WERI-Rb-1 (cell line): ENCODE measurements around the gene ZFHX3.
"Not testable (repeated sequence)": the region's sequence is repeated elsewhere in the genome, so short reads cannot be mapped to it uniquely, and the experiment has no call there.

ENCODE experiments used
- DNase-seq: peaks from one replicate; pipeline ENCODE4 v3.0.0-alpha.2; 2020
- H3K27ac ChIP-seq: fragments of 250-450 bp; sonication (Bioruptor Pico); 2 replicates; pipeline ENCODE4 v1.5.1; 2020; ENCODE audit warnings: mild to moderate bottlenecking, moderate library complexity
- H3K27me3 ChIP-seq: fragments of 250-450 bp; sonication (Bioruptor Pico); 2 replicates; pipeline ENCODE4 v1.5.1; 2021; ENCODE audit warnings: mild to moderate bottlenecking, low read depth, moderate library complexity; ENCODE audit not compliant: insufficient read depth, severe bottlenecking
- H3K36me3 ChIP-seq: fragments of 250-450 bp; sonication (Bioruptor Pico); 2 replicates; pipeline ENCODE4 v1.5.1; 2020; ENCODE audit warnings: mild to moderate bottlenecking, moderate library complexity
- H3K4me3 ChIP-seq: 2 replicates; pipeline ENCODE4 v1.5.1; 2011; ENCODE audit warnings: low read depth, mild to moderate bottlenecking, control low read depth, low read length
- H3K9me3 ChIP-seq: fragments of 250-450 bp; sonication (Bioruptor Pico); 2 replicates; pipeline ENCODE4 v1.5.1; 2021; ENCODE audit warnings: mild to moderate bottlenecking, moderate library complexity; ENCODE audit not compliant: severe bottlenecking
- TF ChIP-seq, protein P1 (sequence below): IDR thresholded peaks from 2 replicates; pipeline ENCODE4 v1.5.1; 2011; ENCODE audit warnings: low read depth, mild to moderate bottlenecking, control low read depth, inconsistent platforms, low read length

The ZFHX3 gene

DNA sequence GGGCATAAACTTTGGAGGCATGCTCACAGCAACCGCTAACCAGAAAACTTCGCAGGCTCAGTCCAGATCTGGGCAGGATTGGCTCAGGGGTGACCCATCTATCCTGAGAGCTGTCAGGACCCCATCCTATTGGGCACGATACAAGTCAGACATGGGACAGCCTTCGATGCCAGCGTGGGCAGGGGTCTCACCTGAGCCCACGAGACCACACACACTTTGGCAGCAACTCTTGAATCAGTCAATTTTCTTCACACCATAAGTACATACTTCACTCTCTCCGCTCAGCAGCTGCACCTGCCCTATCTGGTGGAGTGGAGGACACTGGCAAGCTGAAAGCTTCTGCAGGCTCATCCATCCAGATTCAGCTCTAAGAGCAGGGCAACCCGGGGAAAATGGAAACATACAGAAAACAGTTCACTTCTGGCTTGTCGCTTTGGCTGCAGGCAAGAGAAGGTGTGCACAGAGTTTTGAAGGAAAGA is 48.3 kb downstream of the ZFHX3 start:
- TF ChIP-seq, protein P1, sequence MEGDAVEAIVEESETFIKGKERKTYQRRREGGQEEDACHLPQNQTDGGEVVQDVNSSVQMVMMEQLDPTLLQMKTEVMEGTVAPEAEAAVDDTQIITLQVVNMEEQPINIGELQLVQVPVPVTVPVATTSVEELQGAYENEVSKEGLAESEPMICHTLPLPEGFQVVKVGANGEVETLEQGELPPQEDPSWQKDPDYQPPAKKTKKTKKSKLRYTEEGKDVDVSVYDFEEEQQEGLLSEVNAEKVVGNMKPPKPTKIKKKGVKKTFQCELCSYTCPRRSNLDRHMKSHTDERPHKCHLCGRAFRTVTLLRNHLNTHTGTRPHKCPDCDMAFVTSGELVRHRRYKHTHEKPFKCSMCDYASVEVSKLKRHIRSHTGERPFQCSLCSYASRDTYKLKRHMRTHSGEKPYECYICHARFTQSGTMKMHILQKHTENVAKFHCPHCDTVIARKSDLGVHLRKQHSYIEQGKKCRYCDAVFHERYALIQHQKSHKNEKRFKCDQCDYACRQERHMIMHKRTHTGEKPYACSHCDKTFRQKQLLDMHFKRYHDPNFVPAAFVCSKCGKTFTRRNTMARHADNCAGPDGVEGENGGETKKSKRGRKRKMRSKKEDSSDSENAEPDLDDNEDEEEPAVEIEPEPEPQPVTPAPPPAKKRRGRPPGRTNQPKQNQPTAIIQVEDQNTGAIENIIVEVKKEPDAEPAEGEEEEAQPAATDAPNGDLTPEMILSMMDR, result no peak
- H3K9me3 ChIP-seq, result no peaks in the 10 kb centered on the region
- H3K4me3 ChIP-seq, result no peak overlapping the region
- no peaks in the 10 kb centered on the region for H3K27me3 ChIP-seq
- H3K27ac ChIP-seq, result no peak overlapping the region
- no peaks in the 10 kb centered on the region for H3K36me3 ChIP-seq
- DNase-seq, result no peak

DNA sequence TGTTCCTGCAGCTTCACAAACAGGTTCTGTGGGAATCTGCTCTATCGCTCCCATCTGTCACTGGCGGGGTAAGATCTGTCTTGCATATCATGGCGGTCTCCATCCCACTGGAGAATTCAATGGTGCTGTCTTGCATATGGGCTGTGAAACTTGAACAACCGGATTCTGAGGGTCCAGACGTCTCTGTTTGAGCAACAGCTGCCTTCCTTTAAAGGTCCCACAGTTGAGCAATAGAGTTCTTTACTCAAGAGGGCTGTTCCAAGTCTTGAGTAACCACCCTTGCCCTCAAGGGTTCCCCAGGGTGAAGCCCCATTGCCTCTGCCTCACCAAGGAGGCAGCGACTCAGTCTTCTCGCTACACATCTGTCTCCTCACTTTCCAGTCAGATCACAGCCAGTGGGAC is 50.8 kb downstream of the ZFHX3 start:
- H3K9me3 ChIP-seq, result no peaks in the 10 kb centered on the region
- TF ChIP-seq, protein P1, result no peak
- no peak overlapping the region for H3K27ac ChIP-seq
- no peaks in the 10 kb centered on the region for H3K36me3 ChIP-seq
- no peak for DNase-seq
- H3K27me3 ChIP-seq, result no peaks in the 10 kb centered on the region
- no peak overlapping the region for H3K4me3 ChIP-seq

DNA sequence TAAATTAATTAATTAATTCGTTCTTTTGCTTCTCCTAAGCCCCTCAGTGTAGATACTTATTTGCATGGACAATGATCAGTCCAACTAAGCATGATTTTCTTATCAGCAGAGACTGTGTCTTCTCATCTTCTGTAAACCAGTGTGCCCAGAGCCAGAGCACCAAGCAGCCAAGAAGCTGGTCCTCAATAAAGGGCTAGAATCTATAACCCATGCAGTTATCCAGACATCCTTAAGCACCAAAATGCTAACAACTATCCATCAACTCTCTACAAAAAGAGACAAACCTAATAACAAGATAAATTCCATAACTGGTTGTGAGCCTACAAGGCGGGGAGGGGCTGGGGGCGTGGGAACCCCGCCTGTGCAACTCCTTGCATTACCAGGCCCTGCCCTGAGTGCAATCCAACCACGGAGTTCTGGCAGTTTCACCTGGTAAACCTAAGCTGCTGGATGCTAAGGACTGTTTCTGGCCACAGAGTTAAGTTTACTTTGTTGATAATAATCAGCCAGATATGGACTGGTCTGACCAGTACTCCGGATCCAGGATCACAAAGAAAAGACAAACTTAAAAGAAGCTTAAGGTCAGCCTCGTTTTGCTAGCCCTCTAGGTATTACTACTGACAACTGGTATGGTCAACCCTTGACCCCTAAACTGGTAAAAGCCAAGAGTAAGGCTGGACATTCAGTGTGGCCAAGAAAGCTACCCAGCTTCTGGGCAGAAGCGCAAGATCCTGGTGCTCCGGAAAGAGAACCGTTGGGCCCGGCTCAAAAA is 51.5 kb downstream of the ZFHX3 start:
- TF ChIP-seq, protein P1, result no peak
- H3K27me3 ChIP-seq, result no peaks in the 10 kb centered on the region

DNA sequence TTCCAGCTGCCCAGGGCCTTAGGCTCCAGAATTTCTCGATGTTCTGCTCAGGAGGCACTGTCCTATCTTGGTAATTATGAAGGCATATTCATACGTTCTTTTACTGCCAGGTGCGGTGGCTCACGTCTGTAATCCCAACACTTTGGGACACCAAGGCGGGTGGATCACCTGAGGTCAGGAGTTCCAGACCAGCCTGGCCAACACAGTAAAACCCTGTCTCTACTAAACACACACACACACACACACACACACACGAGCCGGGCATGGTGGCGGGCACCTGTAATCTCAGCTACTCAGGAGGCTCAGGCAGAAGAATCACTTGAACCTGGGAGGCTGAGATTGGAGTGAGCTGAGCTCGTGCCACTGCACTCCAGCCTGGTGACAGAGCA is 52.1 kb downstream of the ZFHX3 start:
- H3K4me3 ChIP-seq, H3K36me3 ChIP-seq, H3K9me3 ChIP-seq, DNase-seq, H3K27me3 ChIP-seq, H3K27ac ChIP-seq: not testable (repeated sequence)

More for the DNA sequence above, 51.5 kb downstream of the ZFHX3 start:
- DNase-seq, result no peak
- no peaks in the 10 kb centered on the region for H3K9me3 ChIP-seq
- no peak overlapping the region for H3K27ac ChIP-seq
- H3K4me3 ChIP-seq, result no peak overlapping the region
- H3K36me3 ChIP-seq, result no peaks in the 10 kb centered on the region

DNA sequence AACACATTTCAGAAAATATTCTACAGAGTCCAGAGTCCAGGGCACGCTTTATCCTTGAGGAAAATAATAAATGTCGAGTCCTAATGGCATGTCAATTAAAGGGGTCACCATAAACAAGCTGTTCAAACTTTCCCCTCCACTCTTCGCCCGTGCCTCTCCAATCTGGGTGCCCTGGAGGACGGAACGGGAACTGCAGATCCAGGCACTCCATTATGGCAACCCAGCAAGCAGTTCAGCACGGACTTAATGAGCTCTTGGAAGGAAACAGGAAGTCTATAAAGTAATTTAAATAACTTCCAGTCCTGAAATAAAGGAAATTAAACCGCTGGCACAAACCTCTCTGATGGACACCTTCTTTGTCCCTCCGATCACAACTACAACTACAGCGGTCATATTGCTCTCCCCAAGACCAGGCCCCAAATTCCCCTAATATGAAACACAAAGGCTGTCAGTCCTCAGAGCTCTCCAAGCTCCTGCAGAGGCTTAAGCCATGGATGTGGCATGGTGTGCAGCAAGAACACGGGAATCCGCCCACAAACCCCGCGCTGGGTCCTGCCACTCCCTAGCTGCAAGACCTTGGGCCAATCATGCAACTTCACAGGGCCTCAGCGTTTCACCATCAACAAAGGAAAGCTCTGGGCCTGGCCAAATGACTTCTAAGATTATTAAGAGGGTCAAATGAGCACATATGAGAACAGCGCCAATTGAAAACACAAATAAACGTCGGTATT is 52.6 kb downstream of the ZFHX3 start:
- Histone ChIP-seq H3K4me3 (no peak overlapping the region), H3K27me3 (no peaks in the 10 kb centered on the region), H3K27ac (no peak overlapping the region), H3K36me3 (no peaks in the 10 kb centered on the region), H3K9me3 (no peaks in the 10 kb centered on the region)
- peak; percentile 55 for DNase-seq
- TF ChIP-seq, protein P1, result peak; percentile 43

DNA sequence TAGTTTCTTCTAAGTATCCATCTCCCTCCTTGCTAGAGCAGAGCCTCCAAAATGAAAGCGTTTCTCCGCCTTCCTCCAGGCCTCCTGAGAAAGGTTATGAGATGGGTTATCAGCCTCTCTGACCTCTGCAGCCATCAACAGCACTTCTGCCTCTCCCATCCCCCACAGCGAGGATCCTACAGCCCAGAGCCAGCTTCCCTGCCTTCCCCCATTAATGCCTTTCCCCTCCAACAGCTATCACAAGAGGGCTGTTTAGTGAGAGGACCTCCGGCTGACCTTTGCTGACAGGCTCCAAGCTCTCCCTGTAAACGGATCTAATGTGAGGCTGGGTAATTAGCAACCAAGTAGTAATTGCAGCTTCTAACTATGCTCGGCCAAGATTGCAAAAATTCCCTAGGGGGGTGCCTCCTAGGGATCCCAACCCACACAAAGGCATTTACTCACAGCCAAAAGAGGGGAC is 55.8 kb downstream of the ZFHX3 start:
- Histone ChIP-seq H3K27me3 (no peaks in the 10 kb centered on the region), H3K27ac (no peak overlapping the region), H3K4me3 (no peak overlapping the region), H3K36me3 (no peaks in the 10 kb centered on the region), H3K9me3 (no peaks in the 10 kb centered on the region)
- TF ChIP-seq, protein P1, result no peak
- no peak for DNase-seq
